Endothelial cell of umbilical vein (primary cell): ENCODE results near the gene EXOC5. TPM values are rescaled to one million over a fixed set of nuclear protein-coding genes. Genes with fewer than 3 reads are reported as not detected.

Source experiments
- BruUV-seq: library from RNA; stranded (reverse); fragments of 400-500 nt; replicated peaks from 2 replicates; lab custom pipeline; 2021; lab: Mats Ljungman, UMichigan
- CTCF ChIA-PET: fragments of 300-600, 350-600 bp; sonication (Branson Sonifier 250); formaldehyde crosslinking; loops from one replicate; lab custom pipeline; 2021; ENCODE audit warnings: antibody characterized with exemption, inconsistent platforms; lab: Charles Lee
- POLR2A ChIA-PET: fragments of 300-600, 350-600 bp; sonication (Branson Sonifier 250); formaldehyde crosslinking; loops from one replicate; lab custom pipeline; 2021; ENCODE audit warnings: antibody characterized with exemption, inconsistent platforms; lab: Charles Lee
- DNase-seq: peaks from one replicate; pipeline ENCODE4 v3.0.0-alpha.2; 2011; ENCODE audit warnings: low read depth, low spot score
- FAIRE-seq: peaks from 2 replicates; lab custom pipeline; 2011; peaks lifted over from hg19 to GRCh38; lab: Jason Lieb, UNC
- H2AFZ ChIP-seq: 2 replicates; pipeline ENCODE4 v1.6.0; 2012; ENCODE audit warnings: low read depth, low read length, control low read depth, inconsistent platforms
- H3K27ac ChIP-seq: 2 replicates; pipeline ENCODE4 v1.5.1; 2011; ENCODE audit warnings: low read depth, mild to moderate bottlenecking, control low read depth, low read length, moderate library complexity; ENCODE audit not compliant: insufficient read depth
- H3K27me3 ChIP-seq, 2 experiments: 2 replicates each; pipeline versions ENCODE4 v1.6.0 to v1.6.1; 2011; ENCODE audit warnings: low read length in 2 of 2, mixed read lengths in 1 of 2; ENCODE audit not compliant: control insufficient read depth in 2 of 2, insufficient read depth in 2 of 2
- H3K36me3 ChIP-seq, 2 experiments: 2 replicates in 1 of 2; 3 replicates in 1 of 2; pipeline ENCODE4 v1.5.1; 2011; ENCODE audit warnings: low read length in 2 of 2, mild to moderate bottlenecking in 1 of 2, moderate library complexity in 1 of 2; ENCODE audit not compliant: control insufficient read depth in 2 of 2, insufficient read depth in 2 of 2; ENCODE audit errors: extremely low read depth in 1 of 2
- H3K4me1 ChIP-seq: 3 replicates; pipeline ENCODE4 v1.5.1; 2011; ENCODE audit warnings: mild to moderate bottlenecking, low read length; ENCODE audit not compliant: control insufficient read depth, insufficient read depth; ENCODE audit errors: extremely low read depth
- H3K4me2 ChIP-seq: 2 replicates; pipeline ENCODE4 v1.6.1; 2011; ENCODE audit warnings: low read length, control low read depth, mixed read lengths; ENCODE audit not compliant: insufficient read depth
- H3K4me3 ChIP-seq, 3 experiments: fragments of 200-600 bp in 1 of 3; sonication (generic), shearing (Covaris generic) in 1 of 3; replicated peaks in 1 of 3; 2 replicates each; pipeline ENCODE4 v1.5.1; 2011 to 2016; ENCODE audit warnings: control low read depth in 3 of 3, low read length in 3 of 3, mild to moderate bottlenecking in 2 of 3, inconsistent platforms in 1 of 3, low read depth in 1 of 3, moderate library complexity in 1 of 3; ENCODE audit not compliant: insufficient read depth in 1 of 3
- H3K79me2 ChIP-seq: 2 replicates; pipeline ENCODE4 v1.6.0; 2012; ENCODE audit warnings: low read length, inconsistent platforms; ENCODE audit not compliant: control insufficient read depth, insufficient read depth
- H3K9ac ChIP-seq: replicated peaks from 2 replicates; pipeline ENCODE3; 2011; ENCODE audit warnings: low read length, control low read depth; ENCODE audit not compliant: insufficient read depth; ENCODE audit errors: extremely low read depth
- H3K9me1 ChIP-seq: replicated peaks from 3 replicates; pipeline ENCODE4 v1.6.0; 2011; ENCODE audit warnings: mild to moderate bottlenecking, low read length; ENCODE audit not compliant: control insufficient read depth, insufficient read depth; ENCODE audit errors: extremely low read depth
- H3K9me3 ChIP-seq: replicated peaks from 2 replicates; pipeline ENCODE4 v1.5.1; 2012; ENCODE audit warnings: low read length, inconsistent platforms; ENCODE audit not compliant: control insufficient read depth, insufficient read depth
- H4K20me1 ChIP-seq: replicated peaks from 2 replicates; pipeline ENCODE3; 2011; ENCODE audit warnings: mild to moderate bottlenecking, low read length; ENCODE audit not compliant: control insufficient read depth, insufficient read depth; ENCODE audit errors: extremely low read depth
- CTCF ChIP-seq, 2 donors: IDR thresholded peaks; 1 replicate in 1 of 2; 2 replicates in 1 of 2; pipeline ENCODE4 v1.5.1; 2011; ENCODE audit warnings: low read length in 2 of 2, mild to moderate bottlenecking in 2 of 2, moderate library complexity in 2 of 2, control low read depth in 1 of 2, inconsistent platforms in 1 of 2, low read depth in 1 of 2; ENCODE audit not compliant: insufficient read depth in 1 of 2; ENCODE audit errors: extremely low read depth in 1 of 2
- EZH2 ChIP-seq: IDR thresholded peaks from 2 replicates; pipeline ENCODE4 v1.6.1; 2012; ENCODE audit warnings: borderline replicate concordance, low read depth, mild to moderate bottlenecking, moderate library complexity, low read length, inconsistent platforms; ENCODE audit not compliant: severe bottlenecking
- FOS ChIP-seq: IDR thresholded peaks from 2 replicates; pipeline ENCODE4 v1.6.1; 2011; ENCODE audit warnings: mild to moderate bottlenecking, low read length, moderate library complexity, borderline replicate concordance; ENCODE audit not compliant: insufficient read depth
- GATA2 ChIP-seq: IDR thresholded peaks from 2 replicates; pipeline ENCODE4 v1.7.0; 2011; ENCODE audit warnings: low read depth, mild to moderate bottlenecking, moderate library complexity, mixed read lengths, low read length; ENCODE audit not compliant: insufficient read length, insufficient read depth
- JUN ChIP-seq: IDR thresholded peaks from 2 replicates; pipeline ENCODE4 v1.6.1; 2011; ENCODE audit warnings: borderline replicate concordance, low read depth; ENCODE audit not compliant: insufficient read length, insufficient read depth
- MAX ChIP-seq: IDR thresholded peaks from 2 replicates; pipeline ENCODE4 v1.6.1; 2011; ENCODE audit not compliant: insufficient read depth, insufficient read length
- POLR2A ChIP-seq: IDR thresholded peaks from 2 replicates; pipeline ENCODE4 v1.6.1; 2012; ENCODE audit warnings: low read depth, mild to moderate bottlenecking, control low read depth, low read length
- POLR2AphosphoS5 ChIP-seq: IDR thresholded peaks from 2 replicates; pipeline ENCODE4 v1.6.1; 2012; ENCODE audit warnings: low read depth, mild to moderate bottlenecking, control low read depth, low read length, moderate library complexity; ENCODE audit not compliant: insufficient read depth
- dilution Hi-C: fragments of 300-500 bp; cut with MboI; formaldehyde crosslinking; loops from one replicate; pipeline ENCODE4 v1.15.0; 2019; ENCODE audit warnings: low sequenced_read_pairs; ENCODE audit not compliant: extremely low pct_ligation_motif_present
- intact Hi-C: fragments of 100-400 bp; cut with micrococcal nuclease; formaldehyde crosslinking; loops from one replicate; pipeline ENCODE4 v1.10.0; 2022
- polyA plus RNA-seq, 4 experiments: library from polyadenylated mRNA; depleted of rRNA in 3 of 4; stranded (reverse) in 3 of 4; unstranded in 1 of 4; fragments of >200 nt; gene quantifications; 2 replicates each; pipeline versions ENCODE4 v1.2.1 to v1.2.3, GENCODE V29; 2011 to 2012; ENCODE audit warnings: missing spikeins in 1 of 4
- total RNA-seq: library from RNA; stranded (reverse); gene quantifications from 2 replicates; pipeline ENCODE4 v1.2.3, GENCODE V29; 2021

The EXOC5 gene
- total and polyA plus RNA-seq, 2 donors (not counting 3 experiments of a cell fraction or from before 2014, with no cell fraction given), result 23.9 to 104 TPM

- no peaks in the 10 kb centered on the region for H4K20me1 ChIP-seq
- no peak overlapping the region for H3K4me3 ChIP-seq
- no peak overlapping the region for H2AFZ ChIP-seq
- ChIA-PET CTCF (no interaction called here), POLR2A (no interaction called here)
- dilution Hi-C loops, result no loop called here
- FAIRE-seq, result no peak
- H3K27ac ChIP-seq, result no peak overlapping the region
- no TSS peak for BruUV-seq
- no peaks in the 10 kb centered on the region for H3K4me1 ChIP-seq
- H3K36me3 ChIP-seq, result peaks cover 3 to 7% of the 10 kb centered on the region in 2 experiments
- no peaks in the 10 kb centered on the region for H3K79me2 ChIP-seq
- TF ChIP-seq CTCF (IDR thresholded peaks at IDR 0.05; ENCODE audit: extremely low read depth in 1 of 2, insufficient read depth in 1 of 2, low read depth in 1 of 2, low read length in 2 of 2), result no peak
- no peak for TF ChIP-seq EZH2
- TF ChIP-seq POLR2A, result no peak
- no peak for TF ChIP-seq MAX
- TF ChIP-seq JUN, result no peak
- TF ChIP-seq GATA2, result no peak
- no peak for TF ChIP-seq POLR2AphosphoS5
- TF ChIP-seq FOS, result no peak
- no peaks in the 10 kb centered on the region for H3K9me1 ChIP-seq
- H3K9me3 ChIP-seq, result no peaks in the 10 kb centered on the region
- DNase-seq, result no peak
- H3K4me2 ChIP-seq, result no peak overlapping the region
- intact Hi-C loops, result no loop called here
- H3K27me3 ChIP-seq, result no peaks in the 10 kb centered on the region
- no peak overlapping the region for H3K9ac ChIP-seq
Observed at GRCh38 chr14:57287745-57288144, 19.0 kb upstream of the EXOC5 start.
